ENCODE data around the gene TCF4. TPM values are rescaled to one million over a fixed set of nuclear protein-coding genes. Genes with fewer than 3 reads are reported as not detected.
A peak's percentile ranks its signal among the peaks of the same experiment; 100 is the strongest.

The TCF4 gene
- total RNA-seq, 2 experiments from 2014 or later, result 75.9 to 76.0 TPM

GRCh38 chr18:55268628-55269275 is 319.2 kb downstream of the TCF4 start:
- no peak overlapping the region for H3K4me3 ChIP-seq (ENCODE audit: low read depth, low read length, poor library complexity, severe bottlenecking)
- H3K4me1 ChIP-seq (ENCODE audit: insufficient read depth, low read length, poor library complexity, severe bottlenecking), result peaks cover 25% of the 10 kb centered on the region
- no TSS peak for BruUV-seq (replicated peaks)
- peaks cover 87% of the 10 kb centered on the region for H3K36me3 ChIP-seq (ENCODE audit: insufficient read depth, low read length)
- H3K79me2 ChIP-seq (ENCODE audit: insufficient read depth, low read depth, low read length), result no peaks in the 10 kb centered on the region
- TF ChIP-seq CTCF (conservative IDR thresholded peaks at IDR 0.05; ENCODE audit: low read length) (no peak), EZH2phosphoT487 (IDR thresholded peaks at IDR 0.05; ENCODE audit: borderline replicate concordance, low read depth, low read length) (no peak)
- CTCF ChIA-PET (ENCODE audit: unreplicated experiment), result no interaction called here
- POLR2A ChIA-PET, result interaction anchor here (0.6 to 3.4 kb wide), 4 partner anchors 14 to 329 kb away, joined by 3 to 10 read pairs (median 3); no protein-coding TSS in a partner anchor
- no peaks in the 10 kb centered on the region for H3K9me3 ChIP-seq (ENCODE audit: low read length)
- DNase-seq (ENCODE audit: low spot score), result no peak
- no peaks in the 10 kb centered on the region for H3K9me2 ChIP-seq (ENCODE audit: insufficient read depth, low read length)
- intact Hi-C loops (cut with micrococcal nuclease; ENCODE audit: unreplicated experiment), result loop anchor here (2.0 kb wide), 1 partner anchor 52 kb away; no protein-coding TSS in a partner anchor
- no peaks in the 10 kb centered on the region for H4K20me1 ChIP-seq (ENCODE audit: insufficient read depth, low read length)
- H3K4me2 ChIP-seq (ENCODE audit: low read length), result peak overlapping the region; percentile 38
- peak overlapping the region; percentile 81 for H3K27ac ChIP-seq (ENCODE audit: low read depth, low read length, poor library complexity, severe bottlenecking)
- H2AFZ ChIP-seq (ENCODE audit: low read length), result no peak overlapping the region

- H3K79me2 ChIP-seq (ENCODE audit: insufficient read depth, low read depth, low read length), result no peaks in the 10 kb centered on the region
- BruUV-seq (replicated peaks), result no TSS peak
- CTCF ChIA-PET (ENCODE audit: unreplicated experiment), result no interaction called here
These were observed 319.8 kb downstream of the TCF4 start for GRCh38 chr18:55268151-55268601.

More at GRCh38 chr18:55268151-55268601, 319.8 kb downstream of the TCF4 start:
- POLR2A ChIA-PET, result interaction anchor here (0.6 to 3.4 kb wide), 3 partner anchors 15 to 49 kb away, joined by 3 to 10 read pairs (median 3); no protein-coding TSS in a partner anchor
- TF ChIP-seq EZH2phosphoT487 (IDR thresholded peaks at IDR 0.05; ENCODE audit: borderline replicate concordance, low read depth, low read length), result no peak
- no peak for TF ChIP-seq CTCF (conservative IDR thresholded peaks at IDR 0.05; ENCODE audit: low read length)
- no peaks in the 10 kb centered on the region for H3K9me3 ChIP-seq (ENCODE audit: low read length)
- H3K9me2 ChIP-seq (ENCODE audit: insufficient read depth, low read length), result no peaks in the 10 kb centered on the region
- peaks cover 25% of the 10 kb centered on the region for H3K4me1 ChIP-seq (ENCODE audit: insufficient read depth, low read length, poor library complexity, severe bottlenecking)
- H3K4me2 ChIP-seq (ENCODE audit: low read length), result peak overlapping the region; percentile 38
- H2AFZ ChIP-seq (ENCODE audit: low read length), result no peak overlapping the region
- intact Hi-C loops (cut with micrococcal nuclease; ENCODE audit: unreplicated experiment), result loop anchor here (2.0 kb wide), 1 partner anchor 53 kb away; no protein-coding TSS in a partner anchor
- peak; percentile 37 for DNase-seq (ENCODE audit: low spot score)
- H4K20me1 ChIP-seq (ENCODE audit: insufficient read depth, low read length), result no peaks in the 10 kb centered on the region
- H3K27ac ChIP-seq (ENCODE audit: low read depth, low read length, poor library complexity, severe bottlenecking), result peak overlapping the region; percentile 81
- H3K36me3 ChIP-seq (ENCODE audit: insufficient read depth, low read length), result peaks cover 86% of the 10 kb centered on the region
- H3K4me3 ChIP-seq (ENCODE audit: low read depth, low read length, poor library complexity, severe bottlenecking), result no peak overlapping the region

Data from OCI-LY7 (cell line).